GM21619 (cell line): Measurements from ENCODE around the gene DEDD.

Experiments
- ATAC-seq: cut with Tn5 transposase; IDR thresholded peaks from one replicate; pipeline ENCODE4 v1.9.1; 2021; ENCODE audit not compliant: unreplicated experiment

The DEDD gene

DNA sequence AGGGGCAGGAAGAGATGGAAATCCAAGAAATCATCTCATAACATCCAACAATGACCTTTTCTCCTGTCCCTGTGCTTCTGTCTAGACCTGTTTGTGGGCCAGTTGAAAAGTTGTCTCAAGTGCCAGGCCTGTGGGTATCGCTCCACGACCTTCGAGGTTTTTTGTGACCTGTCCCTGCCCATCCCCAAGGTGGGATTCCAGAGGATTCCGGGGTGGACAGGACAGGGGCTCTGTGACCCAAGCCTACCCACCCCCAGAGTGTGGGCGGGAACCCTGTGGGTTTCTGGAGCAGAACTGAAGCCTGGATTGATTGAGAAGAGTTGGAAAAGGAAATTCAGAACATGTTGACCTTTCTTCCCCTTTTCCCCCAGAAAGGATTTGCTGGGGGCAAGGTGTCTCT, 31.3 kb upstream of the DEDD start:
- ATAC-seq: no peak

DNA sequence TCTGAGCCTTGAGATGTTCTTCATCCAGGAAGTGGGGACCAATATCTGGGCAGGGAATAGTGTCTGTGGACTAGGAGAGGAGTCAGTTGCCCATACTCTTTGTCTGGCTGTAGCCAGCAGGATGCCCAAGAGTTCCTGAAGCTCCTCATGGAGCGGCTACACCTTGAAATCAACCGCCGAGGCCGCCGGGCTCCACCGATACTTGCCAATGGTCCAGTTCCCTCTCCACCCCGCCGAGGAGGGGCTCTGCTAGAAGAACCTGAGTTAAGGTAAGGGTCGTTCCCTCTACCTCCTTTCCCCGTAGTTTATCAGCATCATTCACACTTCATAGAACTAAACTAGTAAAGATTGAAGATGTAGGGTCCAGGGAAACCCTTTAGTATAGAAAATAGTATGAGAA, 30.3 kb upstream of the DEDD start:
- ATAC-seq: no peak

DNA sequence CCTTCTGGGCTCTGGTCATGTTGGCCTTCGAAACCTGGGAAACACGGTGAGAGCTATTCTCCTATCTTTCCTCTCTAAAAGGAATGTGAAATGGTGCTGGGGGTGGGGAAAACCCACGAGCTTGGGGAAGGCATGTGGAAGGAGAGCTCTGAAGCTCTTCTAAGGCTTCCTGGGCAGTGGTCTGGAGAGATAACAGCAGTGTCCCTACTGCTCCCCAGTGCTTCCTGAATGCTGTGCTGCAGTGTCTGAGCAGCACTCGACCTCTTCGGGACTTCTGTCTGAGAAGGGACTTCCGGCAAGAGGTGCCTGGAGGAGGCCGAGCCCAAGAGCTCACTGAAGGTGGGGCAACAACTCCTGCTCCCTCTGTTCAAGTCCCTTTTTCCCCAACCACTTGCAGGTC, 29.6 kb upstream of the DEDD start:
- ATAC-seq: no peak

DNA sequence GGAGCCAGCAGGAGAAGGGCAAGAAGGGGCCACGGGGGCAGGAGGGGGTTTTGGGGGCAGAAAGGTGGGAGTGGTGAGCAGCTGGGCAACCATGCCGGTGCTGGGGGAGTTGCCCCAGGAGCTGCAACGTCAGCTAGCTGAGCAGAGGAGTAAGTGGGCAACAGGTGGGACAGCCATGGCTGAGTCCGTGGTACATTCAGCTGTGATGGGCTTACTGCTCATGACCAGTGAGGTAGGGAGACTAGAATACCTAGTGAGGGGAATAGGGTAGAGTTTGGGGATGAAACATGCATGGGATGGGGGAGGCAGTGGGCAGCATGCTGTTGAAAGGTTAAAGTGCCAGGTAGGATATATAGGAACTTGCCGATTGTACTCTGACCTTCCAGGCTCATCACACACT, 29.2 kb upstream of the DEDD start:
- no peak for ATAC-seq

DNA sequence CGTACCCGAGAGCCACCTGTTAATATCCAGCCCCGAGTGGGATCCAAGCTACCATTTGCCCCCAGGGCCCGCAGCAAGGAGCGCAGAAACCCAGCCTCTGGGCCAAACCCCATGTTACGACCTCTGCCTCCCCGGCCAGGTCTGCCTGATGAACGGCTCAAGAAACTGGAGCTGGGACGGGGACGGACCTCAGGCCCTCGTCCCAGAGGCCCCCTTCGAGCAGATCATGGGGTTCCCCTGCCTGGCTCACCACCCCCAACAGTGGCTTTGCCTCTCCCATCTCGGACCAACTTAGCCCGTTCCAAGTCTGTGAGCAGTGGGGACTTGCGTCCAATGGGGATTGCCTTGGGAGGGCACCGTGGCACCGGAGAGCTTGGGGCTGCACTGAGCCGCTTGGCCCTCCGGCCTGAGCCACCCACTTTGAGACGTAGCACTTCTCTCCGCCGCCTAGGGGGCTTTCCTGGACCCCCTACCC, 28.2 kb upstream of the DEDD start:
- ATAC-seq: no peak

DNA sequence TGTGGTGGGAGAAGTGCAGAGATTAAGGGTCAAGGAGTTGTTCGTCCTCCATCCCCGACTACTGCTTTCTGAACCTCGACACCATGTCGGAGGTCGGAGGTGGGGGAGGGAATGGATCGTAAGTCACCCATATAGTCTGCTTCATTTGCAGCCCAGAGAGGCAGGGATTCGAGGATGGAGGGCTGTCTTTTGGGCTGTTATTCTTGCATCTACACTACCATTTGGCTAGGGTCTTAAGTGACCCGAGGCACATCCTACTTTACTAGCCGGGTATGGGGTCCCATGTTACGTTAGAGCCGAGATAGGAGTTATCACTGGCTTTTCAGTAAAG, 27.4 kb upstream of the DEDD start:
- no peak for ATAC-seq

DNA sequence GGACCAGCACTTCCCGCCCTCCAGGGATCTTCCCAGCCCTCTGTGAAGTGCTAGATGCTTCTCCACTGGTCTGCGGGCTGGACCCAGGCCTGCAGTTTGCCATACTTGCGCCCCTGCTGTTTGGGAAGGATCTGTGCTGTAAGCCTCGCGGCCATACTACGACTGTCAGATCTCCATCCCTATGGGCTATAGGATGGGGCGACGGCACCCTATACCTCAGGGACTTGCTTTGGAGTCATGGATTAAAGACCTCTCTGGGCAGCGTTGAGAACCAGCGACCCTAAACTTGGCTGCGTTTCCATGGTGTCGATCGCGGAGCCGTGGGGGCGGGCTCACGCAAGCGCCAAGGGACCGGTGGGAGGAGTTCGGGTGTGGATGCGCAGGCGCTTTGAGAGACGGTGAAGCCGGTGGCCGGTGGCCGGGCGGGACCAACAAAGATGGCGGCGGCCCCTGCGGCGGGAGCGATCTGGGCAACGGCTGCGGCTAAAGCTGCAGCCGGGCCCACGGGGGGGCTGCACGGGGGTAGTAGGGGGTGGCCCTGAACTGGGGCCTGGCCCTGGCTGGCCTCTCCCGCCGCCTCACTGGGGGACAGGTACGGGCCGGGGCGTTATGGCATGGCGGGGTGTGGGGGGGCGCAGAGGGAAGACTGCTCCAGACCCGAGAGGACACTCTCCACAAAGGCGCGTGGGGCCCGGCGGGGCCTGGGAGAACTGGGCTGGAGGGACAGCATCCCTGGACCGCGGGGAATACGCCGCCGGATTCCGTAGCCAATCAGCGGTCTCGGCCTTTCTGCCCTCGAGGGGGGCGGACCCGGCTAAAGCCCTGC, 26.8 kb upstream of the DEDD start, which contains the start of gene USP21:
USP21 (plus strand) TSS at position 414 of the 826 bp plus-strand sequence. CDS start 1,141 bp downstream, outside the sequence.
- peak; percentile 82 for ATAC-seq

DNA sequence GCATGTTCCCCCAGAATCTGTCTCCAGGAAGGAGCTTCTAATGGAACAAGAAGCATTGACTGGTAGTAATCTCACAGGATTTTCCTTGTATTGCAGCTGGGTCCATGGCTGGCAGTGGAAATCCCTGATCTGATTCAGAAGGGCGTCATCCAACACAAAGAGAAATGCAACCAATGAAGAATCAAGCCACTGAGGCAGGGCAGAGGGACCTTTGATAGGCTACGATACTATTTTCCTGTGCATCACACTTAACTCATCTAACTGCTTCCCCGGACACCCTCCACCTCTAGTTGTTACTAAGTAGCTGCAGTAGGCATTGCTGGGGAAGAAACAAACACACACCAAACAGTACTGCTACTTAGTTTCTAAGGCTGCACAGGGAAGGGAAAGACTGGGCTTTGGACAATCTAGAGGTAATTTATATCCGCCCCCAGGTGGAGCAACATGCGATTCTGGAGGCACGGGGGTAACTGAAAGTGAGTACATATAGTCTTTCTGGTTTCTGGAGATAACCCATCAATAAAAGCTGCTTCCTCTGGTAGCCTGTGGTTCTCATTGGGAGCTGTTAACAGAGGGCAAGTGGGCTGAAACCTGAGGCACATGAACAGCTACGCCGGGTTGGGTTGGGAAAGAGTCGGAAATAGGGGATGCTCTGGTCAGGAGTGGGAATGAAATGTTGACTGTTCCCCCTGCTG, 26.0 kb upstream of the DEDD start:
- ATAC-seq: no peak

DNA sequence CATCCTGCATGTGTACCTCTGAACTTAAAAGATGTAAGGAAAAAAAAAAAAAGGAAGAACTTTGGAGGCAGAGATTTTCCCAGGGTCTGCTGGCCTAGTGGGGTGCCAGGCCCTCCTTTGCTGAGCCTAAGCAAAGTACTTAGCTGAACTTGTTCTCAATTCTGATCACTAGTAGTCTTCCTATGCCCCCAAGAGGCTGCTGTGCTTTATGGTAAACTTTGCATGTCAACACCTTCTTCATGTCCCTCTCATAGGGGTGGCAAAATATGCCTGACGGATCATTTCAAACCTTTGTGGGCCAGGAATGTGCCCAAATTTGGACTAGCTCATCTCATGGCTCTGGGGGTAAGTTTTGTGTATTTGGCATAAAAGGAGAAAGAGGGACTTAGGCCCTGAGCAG, 25.4 kb upstream of the DEDD start:
- no peak for ATAC-seq

DNA sequence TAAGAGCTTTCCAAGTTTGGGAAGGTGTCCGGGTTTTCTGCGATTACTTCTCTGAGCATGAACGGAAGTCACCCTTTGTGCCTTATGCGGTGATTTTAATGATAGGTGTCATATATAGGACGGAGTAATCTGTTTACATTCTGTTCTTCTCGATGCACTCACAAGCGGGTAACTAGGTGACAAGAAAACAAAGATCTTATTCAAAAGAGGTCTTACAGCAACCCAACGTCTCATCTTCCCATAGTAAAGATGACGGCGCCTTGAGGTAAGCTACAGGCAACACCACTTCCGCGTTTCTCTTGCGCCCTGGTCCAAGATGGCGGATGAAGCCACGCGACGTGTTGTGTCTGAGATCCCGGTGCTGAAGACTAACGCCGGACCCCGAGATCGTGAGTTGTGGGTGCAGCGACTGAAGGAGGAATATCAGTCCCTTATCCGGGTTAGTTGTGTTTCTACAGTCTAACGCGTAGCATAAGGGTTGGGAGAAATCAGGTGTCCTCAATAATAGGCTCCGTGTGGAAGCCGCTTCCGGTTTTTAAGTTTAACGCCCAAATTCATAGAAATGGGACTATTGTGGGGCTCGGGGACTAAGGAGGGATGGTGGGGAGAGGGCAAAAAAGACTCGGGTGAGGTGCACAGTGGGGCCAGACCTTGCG, 21.3 kb upstream of the DEDD start, which contains the start of gene UFC1:
UFC1 (plus strand) TSS at position 297 of the 656 bp plus-strand sequence; CDS start at position 317, 20 bp downstream.
- ATAC-seq: peak; percentile 87

DNA sequence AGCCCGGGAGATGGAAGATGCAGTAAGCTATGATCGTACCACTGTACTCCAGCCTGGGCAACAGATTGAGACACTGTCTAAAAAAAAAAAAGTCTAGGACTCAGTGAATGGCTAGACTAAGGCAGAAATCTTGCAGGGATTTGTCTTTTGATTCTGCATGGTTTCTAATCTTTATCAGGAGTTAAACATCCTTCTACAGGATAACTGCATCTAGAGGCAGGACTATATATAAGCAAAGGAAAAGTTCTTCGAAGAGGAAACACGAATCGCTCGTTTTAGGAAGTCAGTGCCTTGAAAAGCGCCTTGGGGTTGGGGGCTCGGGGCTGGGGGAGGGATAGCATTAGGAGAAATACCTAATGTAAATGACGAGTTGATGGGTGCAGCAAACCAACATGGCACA, 20.7 kb upstream of the DEDD start:
- ATAC-seq: no peak

DNA sequence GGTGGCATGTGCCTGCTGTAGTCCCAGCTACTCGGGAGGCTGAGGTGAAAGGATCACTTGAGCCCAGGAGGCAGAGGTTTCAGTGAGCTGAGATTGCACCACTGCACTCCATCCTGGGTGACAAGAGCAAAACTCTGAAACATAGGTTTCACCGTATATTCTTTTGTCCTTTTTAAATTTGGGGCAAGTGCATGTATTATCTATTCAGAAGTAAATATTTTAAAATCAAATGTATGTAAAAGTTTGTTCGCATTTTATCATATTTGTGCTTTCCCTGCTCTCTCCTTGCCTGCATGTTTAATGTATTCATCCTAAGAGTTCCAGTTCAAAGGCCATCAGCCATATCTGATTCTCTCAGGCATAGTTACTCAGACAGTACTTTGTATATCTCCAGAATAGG, 13.4 kb upstream of the DEDD start:
- no peak for ATAC-seq

DNA sequence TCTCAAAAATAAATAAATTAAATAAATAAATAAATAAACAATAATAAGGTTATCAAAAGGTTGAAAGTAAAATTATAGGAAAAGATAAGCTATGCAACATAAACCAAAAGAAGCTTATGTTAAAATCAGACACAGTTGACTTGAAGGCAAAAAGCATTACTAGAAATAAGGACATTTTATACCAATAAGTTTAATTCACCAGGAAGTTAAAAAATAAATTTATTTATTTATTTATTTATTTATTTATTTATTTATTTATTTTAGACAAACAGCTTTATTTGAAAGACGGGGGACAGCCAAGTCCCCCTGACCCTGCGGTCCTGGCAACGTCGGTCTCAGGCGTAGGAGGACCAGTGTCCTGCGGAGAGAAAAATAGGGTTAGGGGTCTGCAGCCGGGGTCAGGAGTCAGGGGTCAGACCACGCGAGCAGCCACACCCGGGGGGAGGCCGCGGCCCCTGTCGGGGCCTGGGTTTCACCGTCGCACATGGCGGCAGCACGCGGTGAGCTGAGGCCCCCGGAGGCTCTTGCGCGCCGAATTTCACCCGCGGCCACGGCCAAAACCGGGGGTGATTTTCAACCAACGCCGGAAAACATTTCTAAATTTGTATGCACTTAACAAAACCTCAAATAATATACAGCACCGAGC, 8.4 kb upstream of the DEDD start:
- ATAC-seq: no peak

DNA sequence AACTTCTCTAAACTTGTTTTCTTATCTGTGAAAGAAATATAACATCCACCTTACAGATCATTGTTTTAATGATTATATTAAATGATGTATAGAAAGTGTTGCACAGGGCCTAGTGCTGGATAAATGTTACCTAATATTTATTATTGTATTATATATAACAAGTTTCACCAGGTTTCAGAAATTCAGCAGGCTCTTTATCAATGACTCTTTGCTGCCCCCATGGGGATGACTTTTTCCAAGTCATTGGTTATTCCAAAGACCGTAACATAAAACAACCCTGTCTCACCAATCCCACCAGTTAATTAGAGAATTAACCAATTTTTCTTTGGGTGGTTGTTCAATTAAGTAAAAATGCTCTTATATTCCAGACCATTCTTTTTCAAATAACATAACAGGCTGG, 7.3 kb upstream of the DEDD start:
- no peak for ATAC-seq

DNA sequence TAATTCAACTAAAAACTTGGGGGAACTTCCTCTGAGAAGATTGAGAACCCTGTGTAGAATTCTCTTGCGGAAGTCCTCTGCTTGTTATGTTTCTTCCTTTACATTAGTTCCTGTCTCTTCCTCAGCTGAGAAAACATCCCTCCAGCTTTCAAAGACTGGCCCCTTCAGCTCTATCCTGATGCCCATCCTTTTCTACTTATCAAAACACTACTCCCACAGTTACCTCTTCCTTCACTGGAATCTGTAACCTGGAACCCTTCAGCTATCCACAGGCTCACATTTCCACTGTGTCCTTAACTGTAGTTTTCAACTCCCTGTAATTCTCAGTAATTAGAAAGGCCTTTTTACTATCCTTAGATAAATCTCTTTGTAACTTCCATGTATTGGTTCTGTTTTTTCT, 6.0 kb upstream of the DEDD start:
- ATAC-seq: no peak

DNA sequence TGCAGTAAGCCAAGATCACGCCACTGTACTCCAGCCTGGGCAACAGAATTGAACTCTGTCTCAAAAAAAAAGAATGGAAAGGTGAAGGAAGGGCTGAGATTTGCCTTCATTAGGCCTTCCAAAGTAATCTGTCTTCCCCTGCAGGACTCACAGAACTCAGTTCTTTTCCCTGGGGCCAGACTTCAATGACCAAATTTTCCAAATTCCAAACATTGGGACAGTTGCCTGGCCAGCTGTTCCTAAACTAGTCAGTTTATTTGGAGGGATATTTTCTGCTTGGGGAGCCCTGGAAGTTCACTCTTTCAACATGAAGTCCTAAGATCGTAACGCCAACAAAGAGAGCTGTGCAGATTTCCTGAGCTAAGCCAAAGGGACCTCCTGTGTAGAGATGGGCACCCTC, 5.4 kb upstream of the DEDD start:
- ATAC-seq: no peak

DNA sequence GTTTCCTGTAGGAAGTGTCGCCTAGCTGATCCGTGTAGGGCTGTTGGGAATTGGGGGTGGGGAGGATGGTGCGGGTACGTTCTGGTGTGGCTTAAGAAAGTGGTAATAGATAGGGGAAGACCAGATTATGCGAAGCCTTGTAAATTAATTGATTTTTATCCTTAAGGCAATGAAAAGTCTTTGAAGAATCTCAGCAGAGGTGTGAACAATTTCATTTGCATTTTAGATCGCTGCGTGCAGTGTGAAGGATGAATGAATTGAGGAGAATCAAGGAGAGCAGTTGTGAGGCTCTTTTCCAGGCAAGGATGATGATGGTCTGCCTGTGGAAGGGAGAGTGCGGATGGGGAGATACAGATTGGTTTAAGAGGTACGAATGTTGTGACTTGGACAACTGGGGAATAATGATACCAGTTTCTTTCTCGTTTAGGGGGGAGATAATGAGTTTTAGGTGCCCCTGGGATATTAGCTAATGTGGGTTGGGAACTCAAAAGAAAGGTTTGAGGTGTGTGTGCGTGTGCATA, 813 bp upstream of the DEDD start:
- ATAC-seq: no peak

DNA sequence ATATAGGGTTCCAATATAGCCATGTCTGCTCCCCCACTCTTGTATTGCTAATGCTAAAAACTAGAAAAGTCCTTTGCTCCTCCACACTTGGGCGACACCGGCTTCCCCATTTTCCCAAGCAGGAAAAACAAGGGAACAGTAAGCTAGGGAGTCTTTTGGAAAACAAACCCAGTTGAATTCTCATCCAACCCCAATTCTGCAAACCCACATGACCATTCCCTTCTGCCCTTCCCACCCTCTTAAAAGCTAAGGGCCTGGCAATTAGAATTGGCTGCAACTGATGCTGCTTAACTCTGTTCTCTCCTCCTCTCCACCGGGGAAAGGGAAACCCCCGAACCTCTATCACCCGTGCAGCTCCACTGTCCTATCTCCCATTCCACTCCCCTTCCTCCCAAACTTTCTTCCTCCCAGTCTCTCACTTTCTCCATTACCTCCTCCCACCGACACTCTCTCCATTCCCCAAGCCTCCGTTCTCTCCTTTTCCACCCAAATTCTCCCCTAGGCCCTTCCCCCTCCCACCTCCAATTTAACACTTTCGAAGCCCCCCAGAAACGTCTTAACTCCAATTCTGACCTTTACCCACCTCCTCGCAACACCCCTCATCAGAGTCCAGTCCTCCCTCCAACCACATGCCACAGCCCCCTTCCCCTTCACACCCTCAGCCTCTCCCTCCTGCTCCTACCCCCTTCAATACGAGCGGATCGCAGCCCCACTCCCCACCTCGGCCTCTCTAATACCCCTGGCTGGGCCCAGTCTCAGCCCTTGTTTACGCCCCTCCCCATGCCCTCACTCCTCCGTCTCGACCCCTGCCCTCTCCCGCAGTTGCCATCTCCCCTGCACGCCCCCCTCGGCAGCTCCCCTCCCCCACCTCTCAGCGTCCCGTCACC, 701 bp downstream of the DEDD start:
- no peak for ATAC-seq

DNA sequence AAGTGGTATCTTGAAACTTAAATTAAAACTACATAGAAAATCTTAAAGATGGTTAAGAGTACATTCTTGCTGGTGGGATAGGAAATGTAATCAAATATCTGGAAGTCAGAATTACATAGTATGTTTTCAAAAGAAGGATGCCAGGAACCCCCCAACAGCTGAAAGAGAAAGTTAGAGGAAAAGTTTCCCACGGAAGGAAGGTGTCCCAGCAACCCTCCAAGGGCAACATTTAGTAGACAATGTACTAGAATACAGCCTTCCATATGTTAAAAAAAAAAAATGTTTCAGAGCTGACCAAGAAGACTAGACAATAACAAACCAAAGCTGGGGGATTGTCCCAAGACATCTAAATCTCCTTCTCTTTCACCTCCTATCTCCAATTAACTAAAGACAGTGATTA, 2.2 kb downstream of the DEDD start:
- ATAC-seq: no peak
